Motor neuron (in vitro differentiated cells): ENCODE data around the gene CUL9. TPM values are rescaled to one million over a fixed set of nuclear protein-coding genes. Genes with fewer than 3 reads are reported as not detected.

Experiments
- ATAC-seq, 8 experiments: fragments of 200-7000 bp; cut with Tn5 transposase; replicated peaks in 6 of 8; 2 replicates each; pipeline ENCODE4 v1.8.0; 2021; ENCODE audit warnings: mild to moderate bottlenecking in 8 of 8, moderate library complexity in 8 of 8
- H3K27ac ChIP-seq, 2 donors: fragments of 250-450 bp; sonication (Bioruptor Pico); 2 replicates each; pipeline ENCODE4 v1.9.0; 2021; ENCODE audit warnings: antibody characterized with exemption in 2 of 2, mild to moderate bottlenecking in 2 of 2, moderate library complexity in 1 of 2
- H3K4me1 ChIP-seq, 2 donors: fragments of 250-450 bp; sonication (Bioruptor Pico); replicated peaks in 1 of 2; 2 replicates each; pipeline ENCODE4 v1.6.1; 2021; ENCODE audit warnings: antibody characterized with exemption in 2 of 2, mild to moderate bottlenecking in 2 of 2, moderate library complexity in 1 of 2
- H3K4me3 ChIP-seq, 5 donors: fragments of 250-450 bp; sonication (Bioruptor Pico); 2 replicates each; pipeline ENCODE4 v1.9.0; 2021; ENCODE audit warnings: antibody characterized with exemption in 5 of 5, mild to moderate bottlenecking in 5 of 5, moderate library complexity in 4 of 5
- WGBS, 10 experiments: fragments of 450-650 bp; shearing (Covaris generic); methylation state at CpG; one replicate each; pipeline ENCODE4 v1.0.0; 2022; 5-methylcytosine and 5-hydroxymethylcytosine counted together
- in situ Hi-C, 9 experiments: fragments of 400-800 bp; cut with MboI; loops; one replicate each; pipeline ENCODE4 v1.15.0; 2021; ENCODE audit warnings: low sequenced_read_pairs in 9 of 9, low pct_unique_long_range_greater_than_20kb in 2 of 9; ENCODE audit not compliant: unreplicated experiment in 9 of 9
- total RNA-seq, 8 experiments: library from RNA; unstranded; fragments of 300-600 nt; gene quantifications; 2 replicates each; pipeline versions ENCODE4 v1.2.3 to v1.2.4, GENCODE V29; 2022

Gene CUL9
- total RNA-seq, 8 experiments from 2014 or later: 15.3 to 70.3 (median 23.3) TPM

GRCh38 chr6:43175676-43176422 is 6.1 kb upstream of the CUL9 start:
- in situ Hi-C loops: no loop called here
- Histone ChIP-seq H3K27ac (no peak overlapping the region), H3K4me1 (peaks cover 26% of the 10 kb centered on the region in 2 donors), H3K4me3 (no peak overlapping the region)
- 86 to 100% (median 97%) methylated on average over 2 to 4 of the region's 11 CpGs; no CpG with 5 or more reads in 6 of the 10 experiments for WGBS, 10 experiments
- no peak for ATAC-seq

GRCh38 chr6:43176423-43176786 is 5.6 kb upstream of the CUL9 start:
- no peak for ATAC-seq
- Histone ChIP-seq H3K4me1 (peaks cover 31 to 32% of the 10 kb centered on the region in 2 donors), H3K4me3 (no peak overlapping the region), H3K27ac (no peak overlapping the region)
- WGBS, 10 experiments: 90 to 91% methylated on average over 2 to 4 of the region's 6 CpGs; no CpG with 5 or more reads in 8 of the 10 experiments
- in situ Hi-C loops: no loop called here

DNA sequence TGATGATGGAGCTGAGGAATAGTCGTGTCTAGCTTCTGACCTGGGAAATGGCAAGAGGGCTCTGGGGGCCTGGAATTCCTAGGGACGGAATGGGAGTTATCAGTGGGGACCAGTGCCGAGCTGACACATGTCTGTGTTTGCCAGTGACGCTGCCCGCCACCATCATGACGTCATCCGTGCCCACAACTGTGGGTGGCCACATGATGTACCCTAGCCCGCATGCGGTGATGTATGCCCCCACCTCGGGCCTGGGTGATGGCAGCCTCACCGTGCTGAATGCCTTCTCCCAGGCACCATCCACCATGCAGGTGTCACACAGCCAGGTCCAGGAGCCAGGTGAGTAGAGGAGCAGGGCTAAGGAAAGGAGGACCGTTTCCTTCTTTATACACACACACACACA is 3.8 kb upstream of the CUL9 start:
- ATAC-seq: no peak
- in situ Hi-C loops: no loop called here
- peaks cover 27 to 34% of the 10 kb centered on the region in 2 donors for H3K4me1 ChIP-seq
- H3K27ac ChIP-seq: no peak overlapping the region
- 71 to 91% (median 82%) methylated on average over 1 to 7 of the region's 12 CpGs; no CpG with 5 or more reads in 2 of the 10 experiments for WGBS, 10 experiments
- H3K4me3 ChIP-seq: no peak overlapping the region

DNA sequence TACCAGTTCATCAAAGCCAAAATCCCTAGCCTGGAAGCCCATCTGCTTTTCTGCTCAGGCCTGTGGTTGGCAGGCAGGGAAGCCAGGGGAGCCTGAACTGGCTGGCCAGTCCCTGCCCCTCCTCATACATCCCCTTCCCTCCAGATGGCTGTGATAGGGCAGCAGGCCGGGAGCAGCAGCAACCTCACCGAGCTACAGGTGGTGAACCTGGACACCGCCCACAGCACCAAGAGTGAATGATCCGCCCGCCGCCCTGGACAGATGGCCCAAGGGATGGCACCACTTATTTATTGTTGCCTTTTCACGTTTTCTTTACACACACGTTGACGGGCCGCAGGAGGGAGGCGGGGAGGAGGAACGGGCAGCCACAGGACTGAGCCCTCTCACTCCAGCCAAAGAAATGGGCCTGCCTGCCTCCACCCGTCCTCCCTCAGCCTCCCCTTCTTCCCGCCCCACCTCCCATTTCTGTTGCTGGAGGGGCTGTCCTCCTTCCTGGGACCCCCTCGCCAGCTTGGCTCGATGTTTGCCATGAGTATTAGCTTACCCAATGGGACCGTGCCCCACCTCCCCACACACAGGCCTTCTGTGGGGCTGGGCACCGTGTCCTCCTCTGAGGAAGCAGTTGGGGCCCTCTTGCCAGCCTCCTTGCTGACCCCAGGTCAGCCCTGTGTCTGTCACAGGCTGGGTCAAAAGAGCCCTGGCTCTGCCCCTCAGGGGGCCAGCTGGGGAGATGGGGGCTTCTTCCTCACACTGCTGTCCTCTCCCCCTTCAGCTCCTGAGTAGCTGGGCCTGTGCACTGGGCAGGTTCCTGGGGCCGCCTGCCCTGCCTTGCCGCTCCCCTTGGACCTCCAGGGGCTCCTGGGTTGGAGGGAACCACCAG is 2.8 kb upstream of the CUL9 start:
- no peak overlapping the region for H3K27ac ChIP-seq
- ATAC-seq: no peak
- 33 to 100% (median 95%) methylated on average over 1 to 4 of the region's 20 CpGs; no CpG with 5 or more reads in 4 of the 10 experiments for WGBS, 10 experiments
- peaks cover 17 to 25% of the 10 kb centered on the region in 2 donors for H3K4me1 ChIP-seq
- H3K4me3 ChIP-seq: no peak overlapping the region
- in situ Hi-C loops: no loop called here

DNA sequence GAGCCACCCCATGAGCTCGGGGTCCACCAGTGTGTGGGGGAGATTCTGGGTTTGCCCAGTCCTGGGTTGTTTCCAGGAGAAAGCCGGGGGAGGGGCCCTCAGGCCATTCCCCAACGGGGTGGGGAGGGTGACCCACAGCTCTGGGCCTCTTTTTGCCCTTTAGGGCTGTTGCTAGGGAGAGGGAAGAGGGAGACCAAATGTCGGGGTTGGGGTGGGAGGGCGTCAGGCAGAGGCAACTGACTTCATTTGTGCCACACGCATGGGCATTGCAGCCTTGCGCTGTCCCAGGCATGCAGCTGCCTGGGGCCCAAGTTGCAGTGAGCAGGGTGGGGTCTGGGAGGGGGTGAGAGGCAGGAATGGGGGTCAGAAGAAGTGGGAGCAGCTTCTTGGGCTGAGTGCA is 1.9 kb upstream of the CUL9 start:
- H3K4me1 ChIP-seq: peaks cover 13 to 20% of the 10 kb centered on the region in 2 donors
- WGBS, 10 experiments: no CpG with 5 or more reads among the region's 7 CpGs
- in situ Hi-C loops: no loop called here
- no peak overlapping the region for H3K27ac ChIP-seq
- no peak overlapping the region for H3K4me3 ChIP-seq
- ATAC-seq: no peak

- in situ Hi-C loops: no loop called here
- Histone ChIP-seq H3K4me3 (peak overlapping the region in 3 of 5 donors; percentile 66 to 92 (median 83)), H3K27ac (peak overlapping the region in 1 of 2 donors; percentile 67), H3K4me1 (peaks cover 12 to 18% of the 10 kb centered on the region in 2 donors)
- 69 to 100% (median 85%) methylated on average over 1 to 5 of the region's 5 CpGs; no CpG with 5 or more reads in 3 of the 10 experiments for WGBS, 10 experiments
- ATAC-seq: no peak
Measured at GRCh38 chr6:43180985-43181384, 1.0 kb upstream of the CUL9 start.

DNA sequence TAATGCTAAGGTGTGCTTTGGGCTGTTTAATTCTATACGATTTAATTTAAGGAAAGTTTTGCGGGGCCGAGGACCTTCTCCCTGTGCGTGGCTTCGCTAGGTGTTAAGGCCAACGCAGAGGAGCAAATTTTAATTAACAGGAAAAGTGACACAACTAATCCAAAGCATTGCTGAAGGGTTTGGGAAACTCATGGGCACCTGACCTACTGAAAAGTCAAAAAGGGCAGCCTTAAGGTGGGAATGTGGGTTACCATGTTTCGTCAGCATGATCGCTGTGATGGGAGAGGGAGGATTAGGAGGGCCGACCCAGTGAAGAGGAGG is 415 bp upstream of the CUL9 start:
- peaks cover 12 to 18% of the 10 kb centered on the region in 2 donors for H3K4me1 ChIP-seq
- no peak for ATAC-seq
- peak overlapping the region; percentile 49 to 67 for H3K27ac ChIP-seq
- 0 to 73% (median 33%) methylated on average over 1 to 6 of the region's 9 CpGs; no CpG with 5 or more reads in 2 of the 10 experiments for WGBS, 10 experiments
- in situ Hi-C loops: no loop called here
- peak overlapping the region; percentile 56 to 92 (median 66) for H3K4me3 ChIP-seq

DNA sequence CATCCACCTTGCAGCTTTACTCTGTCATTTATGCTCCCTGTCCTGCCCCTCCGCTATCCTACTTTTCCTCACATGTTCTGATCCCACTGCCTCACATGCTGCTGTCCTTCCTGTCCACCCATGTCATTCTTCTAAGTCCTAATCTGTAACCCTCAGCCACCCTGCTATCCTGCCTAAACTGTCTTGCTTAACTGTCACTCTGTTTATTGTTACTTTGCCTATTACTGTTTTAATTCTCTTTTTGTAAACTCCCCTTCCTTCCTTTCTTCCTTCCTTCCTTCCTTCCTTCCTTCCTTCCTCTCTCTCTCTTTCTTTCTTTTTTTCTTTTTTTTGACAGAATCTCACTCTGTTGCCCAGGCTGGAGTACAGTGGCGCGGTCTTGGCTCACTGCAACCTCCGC is 1.4 kb downstream of the CUL9 start:
- no peak overlapping the region for H3K4me3 ChIP-seq
- no peak for ATAC-seq
- in situ Hi-C loops: no loop called here
- H3K4me1 ChIP-seq: peaks cover 12 to 18% of the 10 kb centered on the region in 2 donors
- H3K27ac ChIP-seq: no peak overlapping the region
- WGBS, 10 experiments: 80 to 100% (median 99%) methylated on average over 1 to 4 of the region's 4 CpGs; no CpG with 5 or more reads in 1 of the 10 experiments

DNA sequence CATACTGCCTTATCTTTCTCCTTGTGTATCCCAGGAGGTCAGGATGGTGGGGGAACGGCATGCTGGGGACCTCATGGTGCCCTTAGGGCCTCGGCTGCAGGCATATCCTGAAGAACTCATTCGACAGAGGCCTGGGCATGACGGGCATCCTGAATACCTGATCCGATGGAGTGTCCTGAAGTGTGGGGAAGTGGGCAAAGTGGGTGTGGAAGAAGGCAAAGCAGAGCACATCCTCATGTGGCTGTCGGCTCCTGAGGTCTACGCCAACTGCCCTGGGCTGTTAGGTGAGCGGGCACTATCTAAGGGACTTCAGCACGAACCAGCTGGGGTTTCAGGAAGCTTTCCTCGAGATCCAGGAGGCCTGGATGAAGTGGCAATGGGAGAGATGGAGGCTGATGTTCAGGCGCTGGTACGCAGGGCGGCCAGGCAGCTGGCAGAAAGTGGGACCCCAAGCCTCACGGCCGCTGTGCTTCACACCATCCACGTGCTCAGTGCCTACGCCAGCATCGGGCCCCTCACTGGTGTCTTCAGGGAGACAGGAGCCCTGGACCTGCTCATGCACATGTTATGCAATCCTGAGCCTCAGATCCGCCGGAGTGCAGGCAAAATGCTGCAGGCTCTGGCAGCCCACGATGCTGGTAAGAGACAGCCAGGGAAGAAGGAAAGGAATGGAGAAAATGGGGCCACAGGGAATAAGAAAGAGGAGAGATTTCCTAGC is 2.4 kb downstream of the CUL9 start:
- ATAC-seq: no peak
- in situ Hi-C loops: no loop called here
- Histone ChIP-seq H3K27ac (no peak overlapping the region), H3K4me1 (peaks cover 12 to 18% of the 10 kb centered on the region in 2 donors), H3K4me3 (no peak overlapping the region)
- 40 to 100% (median 98%) methylated on average over 1 to 7 of the region's 21 CpGs; no CpG with 5 or more reads in 2 of the 10 experiments for WGBS, 10 experiments

DNA sequence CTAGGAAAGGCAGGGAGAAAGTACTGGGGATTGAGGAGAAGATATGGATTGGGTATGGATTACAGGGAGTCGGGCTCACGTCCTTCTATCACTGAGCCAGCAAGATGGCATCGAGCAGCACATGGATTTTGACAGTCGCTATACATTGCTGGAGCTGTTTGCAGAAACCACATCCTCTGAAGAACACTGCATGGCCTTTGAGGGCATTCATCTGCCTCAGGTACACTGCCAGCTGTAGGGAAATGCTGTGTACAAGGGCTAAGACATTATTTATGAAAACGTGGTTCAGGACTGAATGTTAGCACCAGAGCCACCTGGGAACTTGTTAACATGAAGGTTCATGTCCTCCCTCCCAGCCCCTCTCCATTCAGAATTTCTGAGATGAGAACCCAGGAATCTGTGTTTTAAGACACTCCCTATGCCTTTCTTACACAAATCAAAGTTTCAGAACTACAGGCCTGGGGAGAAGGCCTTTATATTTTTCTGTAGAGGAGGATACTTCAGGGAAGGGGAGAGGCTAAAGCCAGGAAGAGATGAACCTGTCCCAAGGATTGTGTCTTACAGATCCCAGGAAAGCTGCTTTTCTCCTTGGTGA is 3.5 kb downstream of the CUL9 start:
- no peak for ATAC-seq
- H3K27ac ChIP-seq: no peak overlapping the region
- H3K4me3 ChIP-seq: no peak overlapping the region
- 60 to 100% (median 88%) methylated on average over 1 to 5 of the region's 5 CpGs; no CpG with 5 or more reads in 1 of the 10 experiments for WGBS, 10 experiments
- in situ Hi-C loops: no loop called here
- H3K4me1 ChIP-seq: peaks cover 10 to 17% of the 10 kb centered on the region in 2 donors

GRCh38 chr6:43186019-43186418 is 4.0 kb downstream of the CUL9 start:
- 80 to 96% (median 90%) methylated on average over 1 to 5 of the region's 14 CpGs; no CpG with 5 or more reads in 5 of the 10 experiments for WGBS, 10 experiments
- no peak for ATAC-seq
- in situ Hi-C loops: no loop called here
- Histone ChIP-seq H3K4me3 (no peak overlapping the region), H3K27ac (no peak overlapping the region), H3K4me1 (peaks cover 5 to 12% of the 10 kb centered on the region in 2 donors)

DNA sequence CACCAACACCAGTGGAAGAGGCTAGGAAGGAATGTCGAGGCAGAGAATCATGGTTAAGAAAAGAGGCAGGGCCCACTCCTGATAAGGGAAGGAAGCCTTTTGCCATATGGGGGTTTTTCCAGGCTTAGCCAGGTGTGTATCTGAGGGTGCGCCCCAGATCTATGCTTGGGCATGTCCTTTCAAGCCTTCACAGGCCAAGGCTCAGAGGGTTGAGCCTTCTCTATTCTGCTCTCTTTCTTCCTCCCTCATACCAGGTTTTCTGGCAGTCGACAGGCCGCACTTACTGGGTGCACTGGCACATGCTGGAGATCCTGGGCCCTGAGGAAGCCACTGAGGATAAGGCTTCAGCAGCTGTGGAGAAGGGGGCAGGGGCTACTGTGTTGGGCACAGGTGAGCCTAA is 4.7 kb downstream of the CUL9 start:
- Histone ChIP-seq H3K4me3 (no peak overlapping the region), H3K27ac (no peak overlapping the region), H3K4me1 (peaks cover 0 to 6% of the 10 kb centered on the region in 2 donors)
- 90 to 100% methylated on average over 1 to 2 of the region's 4 CpGs; no CpG with 5 or more reads in 8 of the 10 experiments for WGBS, 10 experiments
- no peak for ATAC-seq
- in situ Hi-C loops: no loop called here
